Mesendoderm (in vitro differentiated cells): ENCODE measurements around the gene SUSD2.

Experiments used
- DNase-seq: peaks from one replicate; pipeline ENCODE4 v3.0.0; 2013
- H2AK5ac ChIP-seq: 2 replicates; pipeline ENCODE4 v1.6.1; 2013; ENCODE audit warnings: low read length, inconsistent platforms
- H2BK120ac ChIP-seq: 2 replicates; pipeline ENCODE4 v1.6.1; 2013; ENCODE audit warnings: low read depth, mild to moderate bottlenecking, low read length, moderate library complexity, mixed read lengths
- H2BK15ac ChIP-seq: replicated peaks from 2 replicates; pipeline ENCODE4 v1.6.1; 2013; ENCODE audit warnings: low read depth, mild to moderate bottlenecking, moderate library complexity
- H2BK5ac ChIP-seq: 2 replicates; pipeline ENCODE4 v1.6.1; 2013; ENCODE audit warnings: low read length, inconsistent platforms
- H3K18ac ChIP-seq: 2 replicates; pipeline ENCODE4 v1.6.1; 2013; ENCODE audit warnings: mild to moderate bottlenecking, low read length, mixed read lengths
- H3K23ac ChIP-seq: one replicate; pipeline ENCODE4 v1.6.1; 2013; ENCODE audit warnings: low read length
- H3K27ac ChIP-seq: 2 replicates; pipeline ENCODE4 v1.5.1; 2013; ENCODE audit warnings: low read depth, mild to moderate bottlenecking, inconsistent platforms, low read length, moderate library complexity
- H3K27me3 ChIP-seq: 2 replicates; pipeline ENCODE4 v1.6.1; 2013; ENCODE audit warnings: low read length, control low read depth, mild to moderate bottlenecking, inconsistent platforms; ENCODE audit not compliant: insufficient read depth, poor library complexity
- H3K36me3 ChIP-seq: 2 replicates; pipeline ENCODE4 v1.6.1; 2013; ENCODE audit warnings: low read length, inconsistent platforms; ENCODE audit not compliant: control insufficient read depth, insufficient read depth
- H3K4ac ChIP-seq: one replicate; pipeline ENCODE4 v1.6.1; 2013; ENCODE audit warnings: low read depth, mild to moderate bottlenecking, low read length, moderate library complexity
- H3K4me1 ChIP-seq: 2 replicates; pipeline ENCODE4 v1.6.1; 2013; ENCODE audit warnings: low read depth, low read length, inconsistent platforms; ENCODE audit not compliant: control insufficient read depth
- H3K4me2 ChIP-seq: 2 replicates; pipeline ENCODE4 v1.6.1; 2013; ENCODE audit warnings: low read length
- H3K4me3 ChIP-seq: 2 replicates; pipeline ENCODE4 v1.5.1; 2013; ENCODE audit warnings: mild to moderate bottlenecking, low read length
- H3K56ac ChIP-seq: one replicate; pipeline ENCODE4 v1.6.1; 2013; ENCODE audit warnings: low read length
- H3K79me1 ChIP-seq: 2 replicates; pipeline ENCODE4 v1.6.1; 2013; ENCODE audit warnings: low read length, inconsistent platforms
- H3K79me2 ChIP-seq: 2 replicates; pipeline ENCODE4 v1.6.1; 2013; ENCODE audit warnings: mild to moderate bottlenecking, low read length; ENCODE audit not compliant: control insufficient read depth, insufficient read depth
- H3K9ac ChIP-seq: 2 replicates; pipeline ENCODE4 v1.6.1; 2013; ENCODE audit warnings: low read length, inconsistent platforms
- H4K5ac ChIP-seq: one replicate; pipeline ENCODE4 v1.6.1; 2013; ENCODE audit warnings: low read length
- H4K8ac ChIP-seq: one replicate; pipeline ENCODE4 v1.6.1; 2013; ENCODE audit warnings: low read depth, mild to moderate bottlenecking, control low read depth, low read length, moderate library complexity
- WGBS: extraction: QIAGEN DNeasy Blood & Tissue Kit; methylation state at CpG from one replicate; pipeline ENCODE4 v1.1.7; 2013; ENCODE audit warnings: low lambda C conversion rate, missing lambda C conversion rate; ENCODE audit not compliant: insufficient coverage; ENCODE audit errors: extremely low coverage; 5-methylcytosine and 5-hydroxymethylcytosine counted together

Gene SUSD2

GRCh38 chr22:24147666-24148065 is 33.6 kb upstream of the SUSD2 start:
- H3K36me3 ChIP-seq: no peaks in the 10 kb centered on the region
- DNase-seq: no peak
- no peak overlapping the region for H2AK5ac ChIP-seq
- H3K79me1 ChIP-seq: peaks cover 2% of the 10 kb centered on the region
- H3K4me1 ChIP-seq: peaks cover 6% of the 10 kb centered on the region
- H3K56ac ChIP-seq: peak overlapping the region; percentile 26
- H3K4ac ChIP-seq: no peak overlapping the region
- H3K27me3 ChIP-seq: no peaks in the 10 kb centered on the region
- H2BK120ac ChIP-seq: no peak overlapping the region
- H4K5ac ChIP-seq: no peak overlapping the region
- H4K8ac ChIP-seq: no peak overlapping the region
- no peak overlapping the region for H3K9ac ChIP-seq
- no peak overlapping the region for H2BK5ac ChIP-seq
- H3K18ac ChIP-seq: no peak overlapping the region
- peak overlapping the region; percentile 29 for H3K27ac ChIP-seq
- WGBS: no CpG with 5 or more reads among the region's 3 CpGs
- H3K4me2 ChIP-seq: no peak overlapping the region
- no peak overlapping the region for H2BK15ac ChIP-seq
- no peaks in the 10 kb centered on the region for H3K79me2 ChIP-seq
- no peak overlapping the region for H3K23ac ChIP-seq
- no peak overlapping the region for H3K4me3 ChIP-seq

- Histone ChIP-seq H4K5ac (no peak overlapping the region), H2BK15ac (no peak overlapping the region), H3K36me3 (no peaks in the 10 kb centered on the region), H4K8ac (no peak overlapping the region), H3K27ac (no peak overlapping the region), H3K79me1 (peaks cover 2% of the 10 kb centered on the region), H3K4me3 (no peak overlapping the region), H3K23ac (peak overlapping the region; percentile 16), H3K79me2 (no peaks in the 10 kb centered on the region), H2BK120ac (no peak overlapping the region), H3K4me1 (peaks cover 6% of the 10 kb centered on the region), H3K4me2 (no peak overlapping the region), H3K9ac (no peak overlapping the region), H2AK5ac (no peak overlapping the region), H3K56ac (no peak overlapping the region), H3K4ac (no peak overlapping the region), H3K27me3 (no peaks in the 10 kb centered on the region), H2BK5ac (no peak overlapping the region), H3K18ac (no peak overlapping the region)
- DNase-seq: no peak
- WGBS: no CpG with 5 or more reads among the region's 5 CpGs
Observed at GRCh38 chr22:24148266-24149197, 32.8 kb upstream of the SUSD2 start.

GRCh38 chr22:24149198-24149590 is 32.1 kb upstream of the SUSD2 start:
- Histone ChIP-seq H2AK5ac (no peak overlapping the region), H3K27ac (no peak overlapping the region), H3K36me3 (no peaks in the 10 kb centered on the region), H2BK120ac (no peak overlapping the region), H3K27me3 (no peaks in the 10 kb centered on the region), H4K5ac (no peak overlapping the region), H2BK15ac (no peak overlapping the region), H3K4ac (no peak overlapping the region), H2BK5ac (no peak overlapping the region), H3K23ac (no peak overlapping the region), H3K4me3 (no peak overlapping the region), H3K4me1 (peaks cover 6% of the 10 kb centered on the region), H4K8ac (no peak overlapping the region), H3K9ac (no peak overlapping the region), H3K18ac (no peak overlapping the region), H3K56ac (no peak overlapping the region), H3K4me2 (no peak overlapping the region), H3K79me2 (no peaks in the 10 kb centered on the region), H3K79me1 (peaks cover 2% of the 10 kb centered on the region)
- no peak for DNase-seq
- no CpG with 5 or more reads among the region's 4 CpGs for WGBS

- no peak overlapping the region for H3K9ac ChIP-seq
- H3K4me1 ChIP-seq: peaks cover 8% of the 10 kb centered on the region
- no peak overlapping the region for H3K4me3 ChIP-seq
- H2BK5ac ChIP-seq: no peak overlapping the region
- no peak overlapping the region for H3K4me2 ChIP-seq
- no peak overlapping the region for H2BK15ac ChIP-seq
- no peak overlapping the region for H2BK120ac ChIP-seq
- no peaks in the 10 kb centered on the region for H3K27me3 ChIP-seq
- no peak overlapping the region for H3K23ac ChIP-seq
- WGBS: no CpG with 5 or more reads among the region's 3 CpGs
- H3K18ac ChIP-seq: no peak overlapping the region
- H3K79me1 ChIP-seq: no peaks in the 10 kb centered on the region
- H3K56ac ChIP-seq: no peak overlapping the region
- H3K36me3 ChIP-seq: no peaks in the 10 kb centered on the region
- H2AK5ac ChIP-seq: no peak overlapping the region
- H3K79me2 ChIP-seq: no peaks in the 10 kb centered on the region
- no peak overlapping the region for H3K27ac ChIP-seq
- H4K5ac ChIP-seq: no peak overlapping the region
- DNase-seq: no peak
- H3K4ac ChIP-seq: no peak overlapping the region
- H4K8ac ChIP-seq: no peak overlapping the region
Observed at GRCh38 chr22:24153353-24153752, 27.9 kb upstream of the SUSD2 start.

DNA sequence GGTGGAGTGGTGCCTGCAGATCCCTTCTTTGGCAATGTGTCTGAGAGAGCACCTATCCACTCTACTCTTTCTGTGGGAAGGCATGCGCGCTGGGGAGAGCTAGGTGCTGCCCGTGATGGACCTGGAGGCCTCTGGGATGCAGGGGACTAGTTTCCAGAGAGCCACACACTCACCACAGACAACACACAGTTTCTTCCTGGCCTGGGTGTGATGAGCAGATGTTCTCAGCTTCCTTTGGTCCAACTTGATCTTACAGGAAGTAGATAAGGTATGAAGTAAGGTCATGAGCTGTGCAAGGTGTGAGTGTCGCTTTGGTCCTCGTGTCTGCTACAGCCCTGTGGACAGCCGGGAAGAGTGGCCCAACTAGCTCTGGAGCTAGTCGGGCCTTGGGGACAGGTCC is 27.3 kb upstream of the SUSD2 start:
- no CpG with 5 or more reads among the region's 7 CpGs for WGBS
- no peak for DNase-seq
- H2AK5ac ChIP-seq: no peak overlapping the region
- H3K79me2 ChIP-seq: no peaks in the 10 kb centered on the region
- no peak overlapping the region for H3K4ac ChIP-seq
- no peak overlapping the region for H3K27ac ChIP-seq
- H3K36me3 ChIP-seq: no peaks in the 10 kb centered on the region
- H3K4me3 ChIP-seq: no peak overlapping the region
- no peaks in the 10 kb centered on the region for H3K79me1 ChIP-seq
- peaks cover 8% of the 10 kb centered on the region for H3K4me1 ChIP-seq
- H3K4me2 ChIP-seq: no peak overlapping the region
- no peaks in the 10 kb centered on the region for H3K27me3 ChIP-seq
- no peak overlapping the region for H3K9ac ChIP-seq
- H4K5ac ChIP-seq: no peak overlapping the region
- no peak overlapping the region for H4K8ac ChIP-seq
- no peak overlapping the region for H2BK5ac ChIP-seq
- H2BK120ac ChIP-seq: no peak overlapping the region
- no peak overlapping the region for H3K18ac ChIP-seq
- H2BK15ac ChIP-seq: no peak overlapping the region
- no peak overlapping the region for H3K56ac ChIP-seq
- peak overlapping the region; percentile 1 for H3K23ac ChIP-seq
